PFSK-1 (cell line): ENCODE data around the gene PSEN1.

Experiments
- FOXP2 ChIP-seq: optimal IDR thresholded peaks from 2 replicates; pipeline ENCODE3; 2011; ENCODE audit warnings: borderline replicate concordance, control low read depth, inconsistent platforms; ENCODE audit not compliant: insufficient read depth; ENCODE audit errors: extremely low read length, extremely low read depth
- POLR2AphosphoS5 ChIP-seq: IDR thresholded peaks from 2 replicates; pipeline ENCODE4 v1.6.1; 2012; ENCODE audit warnings: low read depth, mild to moderate bottlenecking, control low read depth, low read length, moderate library complexity
- REST ChIP-seq, 2 experiments: IDR thresholded peaks; 2 replicates each; pipeline versions ENCODE4 v1.6.1 to v1.8.0; 2011 to 2012; ENCODE audit warnings: low read depth in 2 of 2, low read length in 2 of 2, control low read depth in 1 of 2, inconsistent platforms in 1 of 2, mild to moderate bottlenecking in 1 of 2, moderate library complexity in 1 of 2; ENCODE audit not compliant: insufficient read depth in 1 of 2
- SIN3A ChIP-seq: IDR thresholded peaks from 2 replicates; pipeline ENCODE4 v1.6.1; 2012; ENCODE audit warnings: mild to moderate bottlenecking, low read length, moderate library complexity, borderline replicate concordance; ENCODE audit not compliant: insufficient read depth
- TAF1 ChIP-seq: IDR thresholded peaks from 2 replicates; pipeline ENCODE4 v1.6.1; 2012; ENCODE audit warnings: low read length, control low read depth, borderline replicate concordance; ENCODE audit not compliant: insufficient read depth

The PSEN1 gene

GRCh38 chr14:73173092-73173735 is 36.9 kb downstream of the PSEN1 start:
- TF ChIP-seq REST (IDR thresholded peaks at IDR 0.05; ENCODE audit: insufficient read depth in 1 of 2, low read depth in 2 of 2, low read length in 2 of 2) (no peak), POLR2AphosphoS5 (no peak), TAF1 (no peak), SIN3A (no peak)

GRCh38 chr14:73176685-73177084 is 40.4 kb downstream of the PSEN1 start:
- TF ChIP-seq FOXP2 (no peak), POLR2AphosphoS5 (no peak), TAF1 (no peak), SIN3A (no peak), REST (IDR thresholded peaks at IDR 0.05; ENCODE audit: insufficient read depth in 1 of 2, low read depth in 2 of 2, low read length in 2 of 2) (no peak)

DNA sequence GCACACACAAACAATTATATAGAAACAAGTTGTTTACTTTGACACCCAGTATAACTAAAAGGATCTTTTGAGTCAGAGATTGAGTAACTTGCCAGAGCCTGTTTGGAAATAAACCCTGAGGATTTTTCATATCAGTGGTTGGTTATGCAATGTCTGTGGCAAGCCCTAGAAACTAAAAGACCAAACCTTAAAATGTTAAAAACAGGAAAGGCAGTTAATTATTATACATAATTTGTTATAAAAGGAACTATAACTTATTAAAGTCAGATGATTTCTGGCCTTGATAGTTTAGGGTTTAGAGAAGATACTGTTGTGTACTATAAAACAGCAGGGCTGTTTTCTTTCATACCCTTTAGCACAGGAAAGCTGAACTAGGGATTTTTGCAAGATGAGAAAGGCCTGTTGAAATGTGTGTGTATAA is 44.1 kb downstream of the PSEN1 start:
- no peak for TF ChIP-seq REST (IDR thresholded peaks at IDR 0.05; ENCODE audit: insufficient read depth in 1 of 2, low read depth in 2 of 2, low read length in 2 of 2)

GRCh38 chr14:73188501-73188911 is 52.2 kb downstream of the PSEN1 start:
- no peak for TF ChIP-seq POLR2AphosphoS5
- TF ChIP-seq FOXP2 = no peak
- TF ChIP-seq TAF1 = no peak
- no peak for TF ChIP-seq SIN3A
- TF ChIP-seq REST (IDR thresholded peaks at IDR 0.05; ENCODE audit: insufficient read depth in 1 of 2, low read depth in 2 of 2, low read length in 2 of 2) = no peak

- TF ChIP-seq TAF1 = no peak
- no peak for TF ChIP-seq REST (IDR thresholded peaks at IDR 0.05; ENCODE audit: insufficient read depth in 1 of 2, low read depth in 2 of 2, low read length in 2 of 2)
- no peak for TF ChIP-seq POLR2AphosphoS5
- TF ChIP-seq FOXP2 = no peak
- no peak for TF ChIP-seq SIN3A
These were observed 53.3 kb downstream of the PSEN1 start for GRCh38 chr14:73189651-73190050.
